HG02588 (cell line): ENCODE results near the gene LRRC74A.

Source experiments
- ATAC-seq: cut with Tn5 transposase; IDR thresholded peaks from one replicate; pipeline ENCODE4 v1.9.1; 2021; ENCODE audit warnings: mild to moderate bottlenecking, moderate library complexity; ENCODE audit not compliant: unreplicated experiment

LRRC74A gene

GRCh38 chr14:76808990-76809389, 17.2 kb upstream of the LRRC74A start:
- ATAC-seq, result no peak

- no peak for ATAC-seq
These were observed 15.7 kb upstream of the LRRC74A start for GRCh38 chr14:76810525-76810924.

- no peak for ATAC-seq
These were observed 15.2 kb upstream of the LRRC74A start for GRCh38 chr14:76810953-76811400.

- no peak for ATAC-seq
These were observed 14.6 kb upstream of the LRRC74A start for GRCh38 chr14:76811561-76811960.

- peak; percentile 14 for ATAC-seq
These were observed 14.2 kb upstream of the LRRC74A start for GRCh38 chr14:76812093-76812421.

- ATAC-seq, result peak; percentile 80
These were observed 13.5 kb upstream of the LRRC74A start, which contains the start of gene ANGEL1 for GRCh38 chr14:76812422-76813383. ANGEL1 (minus strand) TSS chr14:76812882; CDS start chr14:76812827, 55 bp downstream.

- no peak for ATAC-seq
These were observed 11.2 kb upstream of the LRRC74A start for GRCh38 chr14:76814726-76815645.

- ATAC-seq, result no peak
These were observed 5.5 kb upstream of the LRRC74A start for GRCh38 chr14:76820700-76821099.

- ATAC-seq, result no peak
These were observed 1.6 kb downstream of the LRRC74A start for GRCh38 chr14:76827696-76828296.

- no peak for ATAC-seq
These were observed 2.3 kb downstream of the LRRC74A start for GRCh38 chr14:76828339-76829012.

GRCh38 chr14:76829013-76829365, 2.8 kb downstream of the LRRC74A start:
- no peak for ATAC-seq

- ATAC-seq, result no peak
These were observed 3.6 kb downstream of the LRRC74A start for GRCh38 chr14:76829650-76830421.

GRCh38 chr14:76830556-76830955, 4.3 kb downstream of the LRRC74A start:
- ATAC-seq, result no peak

- no peak for ATAC-seq
These were observed 6.3 kb downstream of the LRRC74A start for GRCh38 chr14:76832503-76832988.

GRCh38 chr14:76833011-76833410, 6.8 kb downstream of the LRRC74A start:
- ATAC-seq, result no peak

GRCh38 chr14:76834241-76834661, 8.0 kb downstream of the LRRC74A start:
- ATAC-seq, result no peak

- ATAC-seq, result no peak
These were observed 9.9 kb downstream of the LRRC74A start for GRCh38 chr14:76836029-76836630.

- ATAC-seq, result no peak
These were observed 11.3 kb downstream of the LRRC74A start for GRCh38 chr14:76837524-76837923.

GRCh38 chr14:76842414-76842813, 16.2 kb downstream of the LRRC74A start:
- ATAC-seq, result no peak
